Measurements from ENCODE around the gene TMEM190. TPM values are rescaled to one million over a fixed set of nuclear protein-coding genes. Genes with fewer than 3 reads are reported as not detected.

The TMEM190 gene
- total and polyA plus RNA-seq, 2 donors (not counting 3 experiments of a cell fraction or from before 2014, with no cell fraction given), result not detected

GRCh38 chr19:55389386-55390317 lies 13.0 kb downstream of the TMEM190 start:
- dilution Hi-C loops (cut with MboI; ENCODE audit: extremely low pct_ligation_motif_present, low sequenced_read_pairs) (no loop called here), intact Hi-C loops (cut with micrococcal nuclease) (loop anchor here (10.0 kb wide), 2 partner anchors 215 to 245 kb away; partner anchors contain the start of genes TNNT1, ZNF524 and ZNF865)
- Histone ChIP-seq H2AFZ (ENCODE audit: low read depth, low read length) (no peak overlapping the region), H3K4me2 (ENCODE audit: insufficient read depth, low read length) (no peak overlapping the region), H3K79me2 (ENCODE audit: control insufficient read depth, insufficient read depth, low read length) (peaks cover 41% of the 10 kb centered on the region), H3K27ac (ENCODE audit: insufficient read depth, low read depth, low read length) (no peak overlapping the region), H3K9me3 (replicated peaks; ENCODE audit: control insufficient read depth, insufficient read depth, low read length) (no peaks in the 10 kb centered on the region), H3K27me3 (ENCODE audit: control insufficient read depth in 2 of 2, insufficient read depth in 2 of 2, low read length in 2 of 2) (no peaks in the 10 kb centered on the region), H3K4me3 (replicated peaks in 1 of 3; ENCODE audit: insufficient read depth in 1 of 3, low read depth in 1 of 3, low read length in 3 of 3) (no peak overlapping the region), H3K4me1 (ENCODE audit: control insufficient read depth, extremely low read depth, insufficient read depth, low read length) (peaks cover 25% of the 10 kb centered on the region), H3K9ac (replicated peaks; ENCODE audit: extremely low read depth, insufficient read depth, low read length) (no peak overlapping the region), H3K9me1 (replicated peaks; ENCODE audit: control insufficient read depth, extremely low read depth, insufficient read depth, low read length) (no peaks in the 10 kb centered on the region), H4K20me1 (replicated peaks; ENCODE audit: control insufficient read depth, extremely low read depth, insufficient read depth, low read length) (peaks cover 4% of the 10 kb centered on the region), H3K36me3 (ENCODE audit: control insufficient read depth in 2 of 2, extremely low read depth in 1 of 2, insufficient read depth in 2 of 2, low read length in 2 of 2) (peaks cover 14 to 30% of the 10 kb centered on the region in 2 experiments)
- no TSS peak for BruUV-seq (replicated peaks)
- no peak for DNase-seq (ENCODE audit: low read depth, low spot score)
- POLR2A ChIA-PET, result interaction anchor here (0.5 to 1.4 kb wide), 4 partner anchors 14 to 246 kb away, joined by 3 to 5 read pairs (median 4); partner anchors contain the start of gene UBE2S
- TF ChIP-seq FOS (IDR thresholded peaks at IDR 0.05; ENCODE audit: borderline replicate concordance, insufficient read depth, low read length), result no peak
- peak; percentile 40 for TF ChIP-seq POLR2A (IDR thresholded peaks at IDR 0.05; ENCODE audit: low read depth, low read length)
- TF ChIP-seq POLR2AphosphoS5 (IDR thresholded peaks at IDR 0.05; ENCODE audit: insufficient read depth, low read depth, low read length), result no peak
- CTCF ChIA-PET, result interaction anchor here (1.1 to 1.9 kb wide), 2 partner anchors 88 to 98 kb away, joined by 3 to 8 read pairs; no protein-coding TSS in a partner anchor
- no peak for FAIRE-seq

DNA sequence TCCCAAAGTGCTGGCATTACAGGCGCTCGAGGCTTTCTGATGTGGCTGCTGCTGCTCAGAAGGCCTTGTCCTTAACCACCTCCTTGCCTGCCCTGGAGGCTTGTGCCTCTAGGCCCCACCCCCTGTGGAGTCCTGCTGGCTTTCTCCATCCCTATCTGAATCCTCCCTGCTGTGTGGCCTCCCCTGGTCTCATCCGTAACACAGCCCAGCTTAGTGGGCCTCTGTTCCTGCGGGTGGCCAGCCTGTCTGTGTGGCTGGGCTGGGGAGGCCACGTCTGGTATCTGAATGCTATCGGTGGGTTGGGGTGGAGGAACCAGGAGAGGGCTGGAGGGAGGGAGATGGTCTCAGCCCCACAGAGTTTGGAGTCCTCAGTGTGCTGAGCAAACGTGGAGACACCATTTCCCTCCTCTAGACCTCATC lies 13.8 kb downstream of the TMEM190 start:
- Histone ChIP-seq H4K20me1 (replicated peaks; ENCODE audit: control insufficient read depth, extremely low read depth, insufficient read depth, low read length) (peaks cover 4% of the 10 kb centered on the region), H3K4me2 (ENCODE audit: insufficient read depth, low read length) (no peak overlapping the region), H3K4me1 (ENCODE audit: control insufficient read depth, extremely low read depth, insufficient read depth, low read length) (peaks cover 20% of the 10 kb centered on the region), H3K4me3 (replicated peaks in 1 of 3; ENCODE audit: insufficient read depth in 1 of 3, low read depth in 1 of 3, low read length in 3 of 3) (no peak overlapping the region), H3K9me3 (replicated peaks; ENCODE audit: control insufficient read depth, insufficient read depth, low read length) (no peaks in the 10 kb centered on the region), H2AFZ (ENCODE audit: low read depth, low read length) (no peak overlapping the region), H3K27me3 (ENCODE audit: control insufficient read depth in 2 of 2, insufficient read depth in 2 of 2, low read length in 2 of 2) (no peaks in the 10 kb centered on the region), H3K27ac (ENCODE audit: insufficient read depth, low read depth, low read length) (no peak overlapping the region), H3K9me1 (replicated peaks; ENCODE audit: control insufficient read depth, extremely low read depth, insufficient read depth, low read length) (no peaks in the 10 kb centered on the region), H3K36me3 (ENCODE audit: control insufficient read depth in 2 of 2, extremely low read depth in 1 of 2, insufficient read depth in 2 of 2, low read length in 2 of 2) (peaks cover 14 to 30% of the 10 kb centered on the region in 2 experiments), H3K9ac (replicated peaks; ENCODE audit: extremely low read depth, insufficient read depth, low read length) (no peak overlapping the region), H3K79me2 (ENCODE audit: control insufficient read depth, insufficient read depth, low read length) (peaks cover 41% of the 10 kb centered on the region)
- dilution Hi-C loops (cut with MboI; ENCODE audit: extremely low pct_ligation_motif_present, low sequenced_read_pairs) (no loop called here), intact Hi-C loops (cut with micrococcal nuclease) (no loop called here)
- CTCF ChIA-PET, result interaction anchor here (1.1 to 1.9 kb wide), 2 partner anchors 89 to 98 kb away, joined by 3 to 8 read pairs; no protein-coding TSS in a partner anchor
- no peak for TF ChIP-seq JUN (IDR thresholded peaks at IDR 0.05; ENCODE audit: borderline replicate concordance, insufficient read depth, insufficient read length, low read depth)
- no peak for TF ChIP-seq CTCF (IDR thresholded peaks at IDR 0.05; ENCODE audit: extremely low read depth in 1 of 2, insufficient read depth in 1 of 2, low read depth in 1 of 2, low read length in 2 of 2)
- no peak for TF ChIP-seq GATA2 (IDR thresholded peaks at IDR 0.05; ENCODE audit: insufficient read depth, insufficient read length, low read depth, low read length)
- no peak for TF ChIP-seq POLR2A (IDR thresholded peaks at IDR 0.05; ENCODE audit: low read depth, low read length)
- TF ChIP-seq, protein P1, sequence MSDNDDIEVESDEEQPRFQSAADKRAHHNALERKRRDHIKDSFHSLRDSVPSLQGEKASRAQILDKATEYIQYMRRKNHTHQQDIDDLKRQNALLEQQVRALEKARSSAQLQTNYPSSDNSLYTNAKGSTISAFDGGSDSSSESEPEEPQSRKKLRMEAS (IDR thresholded peaks at IDR 0.05; ENCODE audit: insufficient read depth, insufficient read length), result no peak
- no peak for TF ChIP-seq FOS (IDR thresholded peaks at IDR 0.05; ENCODE audit: borderline replicate concordance, insufficient read depth, low read length)
- TF ChIP-seq MYC (IDR thresholded peaks at IDR 0.05; ENCODE audit: low read depth, low read length), result no peak
- no peak for TF ChIP-seq EZH2 (IDR thresholded peaks at IDR 0.05; ENCODE audit: borderline replicate concordance, low read depth, low read length, severe bottlenecking)
- TF ChIP-seq POLR2AphosphoS5 (IDR thresholded peaks at IDR 0.05; ENCODE audit: insufficient read depth, low read depth, low read length), result no peak
- FAIRE-seq (peak; percentile 18), DNase-seq (ENCODE audit: low read depth, low spot score) (no peak)
- POLR2A ChIA-PET, result interaction anchor here (0.6 to 1.4 kb wide), 2 partner anchors 17 to 247 kb away, joined by 3 to 5 read pairs; partner anchors contain the start of gene UBE2S
- BruUV-seq (replicated peaks), result no TSS peak

Data from endothelial cell of umbilical vein (primary cell).